Activated CD4-positive, alpha-beta T cell treated with anti-CD3 and anti-CD28 coated beads, Interleukin-2, amount 50 U/mL, for 4 hours (primary cell): ENCODE data around the gene VASN.
"Not testable (repeated sequence)": the region's sequence is repeated elsewhere in the genome, so short reads cannot be mapped to it uniquely, and the experiment has no call there.

Source experiments
- DNase-seq, 2 experiments: peaks; one replicate each; pipeline ENCODE4 v3.0.0-alpha.2; 2020

Gene VASN

DNA sequence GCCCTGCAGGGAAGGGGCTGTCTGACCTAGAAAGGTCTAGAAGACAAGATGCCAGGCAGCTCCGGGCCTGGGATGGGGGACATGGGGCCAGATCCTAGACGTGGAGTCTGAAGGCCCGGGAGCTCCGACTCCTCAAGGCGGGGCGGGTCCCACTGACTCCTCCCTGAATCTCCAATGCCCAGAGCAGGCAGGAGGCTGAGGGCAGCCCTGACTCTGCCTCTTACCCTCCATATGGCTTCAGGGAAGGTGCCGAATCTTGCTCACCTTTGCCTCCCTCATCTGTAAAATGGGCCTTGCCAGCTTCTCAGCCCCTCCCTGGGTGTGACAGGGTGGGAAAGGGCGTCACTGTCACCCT lies 14.8 kb downstream of the VASN start:
- no peak for DNase-seq

DNA sequence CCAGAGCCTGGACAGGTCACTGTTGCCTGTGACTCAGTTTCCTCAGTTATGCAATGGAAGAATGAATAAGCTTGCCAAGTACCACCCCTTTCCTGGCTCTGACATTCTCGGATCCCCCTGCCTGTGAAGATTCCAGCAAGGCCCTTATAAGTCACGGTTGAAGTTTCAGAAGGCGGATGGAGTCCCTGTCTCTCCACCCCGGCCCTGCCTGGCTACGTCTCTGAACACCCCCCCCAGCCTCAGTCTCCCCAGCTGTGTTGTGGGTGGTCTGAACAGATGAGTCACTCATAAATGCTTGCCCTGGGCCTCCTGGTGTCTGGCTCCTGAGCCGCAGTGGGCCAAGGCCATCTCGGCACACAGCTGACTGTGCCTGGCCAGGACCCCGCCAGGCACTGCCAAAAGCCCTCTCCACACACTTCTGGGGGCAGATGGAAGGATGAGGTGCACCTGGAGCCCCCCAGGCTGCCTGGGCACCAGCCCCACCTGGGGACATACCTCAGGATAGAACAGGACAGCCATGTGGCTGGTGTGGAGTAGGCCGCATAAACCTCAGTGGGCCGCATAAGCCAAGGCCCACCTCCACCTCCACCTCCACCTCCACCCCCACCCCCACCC lies 15.4 kb downstream of the VASN start:
- DNase-seq: no peak

DNA sequence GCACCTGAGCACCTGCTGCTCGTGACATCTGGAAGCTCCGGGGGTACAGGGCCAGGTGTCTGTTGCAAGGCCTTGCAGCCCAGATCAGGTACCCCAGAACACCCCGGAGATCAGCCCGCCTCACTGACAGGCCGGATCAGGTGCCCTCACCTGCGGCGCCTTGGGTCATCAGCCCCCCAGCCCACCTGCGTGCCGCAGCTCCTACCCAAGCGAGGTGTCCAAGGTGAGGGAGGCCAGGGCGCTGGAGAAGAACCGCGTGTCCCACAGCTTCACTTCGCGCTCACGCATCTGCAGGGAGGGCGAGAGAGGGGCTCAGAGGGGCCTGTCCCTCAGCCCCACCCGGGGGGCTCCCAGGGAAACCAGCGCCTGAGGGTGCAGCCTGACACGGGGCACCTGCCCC lies 16.1 kb downstream of the VASN start:
- no peak for DNase-seq

- DNase-seq: no peak
Observed at GRCh38 chr16:4388271-4389021, 16.8 kb downstream of the VASN start.

DNA sequence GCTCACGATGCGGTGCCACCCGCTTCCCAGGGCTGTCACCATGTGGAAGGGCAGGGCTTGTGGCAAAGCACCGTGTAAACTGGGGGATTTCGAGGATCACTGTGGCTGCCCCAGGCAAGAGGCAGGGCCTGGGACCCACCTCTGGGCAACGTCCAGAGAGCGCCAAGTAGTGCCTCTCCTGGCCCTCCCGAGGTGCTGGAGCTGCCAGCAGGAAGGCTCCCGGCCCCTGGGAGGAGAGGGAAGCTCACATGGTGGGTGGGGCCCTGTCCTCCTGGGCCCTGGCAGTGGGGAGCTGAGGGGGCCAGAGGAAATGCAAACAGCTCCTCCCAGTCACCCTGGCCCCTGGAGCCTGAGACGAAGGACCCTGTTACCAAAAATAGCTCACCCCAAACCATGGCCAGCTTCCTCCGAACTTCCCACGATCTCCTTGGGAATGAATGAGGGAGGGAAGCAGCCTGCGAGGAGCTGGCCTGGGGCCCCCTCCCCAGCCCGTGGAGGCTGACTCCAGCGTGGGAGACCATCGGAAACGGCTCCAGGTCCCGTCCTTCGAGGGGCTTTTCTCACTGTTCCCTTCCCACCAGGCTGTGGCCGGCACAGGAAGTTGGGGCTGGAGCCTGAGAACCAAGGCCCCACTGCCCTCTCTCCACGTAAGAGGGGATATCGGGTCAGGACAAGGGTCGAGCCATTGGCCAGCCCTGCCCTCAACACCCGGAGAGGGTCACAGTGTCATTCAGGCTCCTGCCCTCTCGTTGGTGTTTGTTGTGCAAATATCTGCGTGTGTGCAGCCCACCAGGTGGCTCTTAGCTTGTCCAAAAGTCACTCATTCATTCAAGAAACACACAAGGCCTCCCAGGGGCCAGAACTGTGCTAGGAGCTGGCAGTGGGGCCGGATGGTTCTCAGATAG lies 17.7 kb downstream of the VASN start:
- DNase-seq: no peak

- DNase-seq: no peak
Observed at GRCh38 chr16:4390266-4391260, 18.9 kb downstream of the VASN start.

DNA sequence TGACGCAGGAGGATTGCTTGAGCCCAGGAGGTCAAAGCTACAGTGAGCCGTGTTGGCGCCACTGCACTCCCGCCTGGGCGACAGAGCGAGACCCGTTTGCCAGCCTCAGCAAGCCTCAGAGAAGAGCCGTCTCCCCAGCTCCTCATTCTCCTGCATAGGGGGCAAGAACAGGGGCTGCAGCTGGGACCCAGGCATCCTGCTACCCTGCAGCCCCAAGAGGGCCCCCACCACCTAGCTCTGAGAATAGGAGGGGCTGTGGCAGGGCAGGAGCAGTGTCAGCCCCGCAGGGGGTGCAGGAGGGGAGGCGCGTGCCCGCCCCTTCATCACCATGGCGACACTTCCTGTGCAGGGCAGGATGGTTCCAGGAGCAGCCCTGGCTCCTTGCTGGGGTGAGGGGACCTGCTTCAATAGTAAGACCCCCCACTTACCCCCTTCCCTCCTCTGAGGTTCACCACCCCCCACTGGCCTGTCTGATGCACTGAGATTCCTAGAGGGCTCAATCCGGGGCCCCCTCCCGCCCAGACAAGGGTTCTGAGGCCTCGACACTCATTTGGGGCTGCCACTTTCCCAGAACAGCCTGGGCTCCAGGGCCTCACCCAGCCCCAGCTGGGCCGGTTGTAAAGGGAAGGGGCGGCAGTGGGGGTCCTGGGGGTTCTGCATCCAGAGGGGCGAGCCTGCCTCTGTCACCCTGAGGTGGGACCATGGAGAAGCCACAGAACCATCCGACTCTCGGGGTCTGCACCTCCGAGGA lies 20.2 kb downstream of the VASN start:
- no peak for DNase-seq

DNA sequence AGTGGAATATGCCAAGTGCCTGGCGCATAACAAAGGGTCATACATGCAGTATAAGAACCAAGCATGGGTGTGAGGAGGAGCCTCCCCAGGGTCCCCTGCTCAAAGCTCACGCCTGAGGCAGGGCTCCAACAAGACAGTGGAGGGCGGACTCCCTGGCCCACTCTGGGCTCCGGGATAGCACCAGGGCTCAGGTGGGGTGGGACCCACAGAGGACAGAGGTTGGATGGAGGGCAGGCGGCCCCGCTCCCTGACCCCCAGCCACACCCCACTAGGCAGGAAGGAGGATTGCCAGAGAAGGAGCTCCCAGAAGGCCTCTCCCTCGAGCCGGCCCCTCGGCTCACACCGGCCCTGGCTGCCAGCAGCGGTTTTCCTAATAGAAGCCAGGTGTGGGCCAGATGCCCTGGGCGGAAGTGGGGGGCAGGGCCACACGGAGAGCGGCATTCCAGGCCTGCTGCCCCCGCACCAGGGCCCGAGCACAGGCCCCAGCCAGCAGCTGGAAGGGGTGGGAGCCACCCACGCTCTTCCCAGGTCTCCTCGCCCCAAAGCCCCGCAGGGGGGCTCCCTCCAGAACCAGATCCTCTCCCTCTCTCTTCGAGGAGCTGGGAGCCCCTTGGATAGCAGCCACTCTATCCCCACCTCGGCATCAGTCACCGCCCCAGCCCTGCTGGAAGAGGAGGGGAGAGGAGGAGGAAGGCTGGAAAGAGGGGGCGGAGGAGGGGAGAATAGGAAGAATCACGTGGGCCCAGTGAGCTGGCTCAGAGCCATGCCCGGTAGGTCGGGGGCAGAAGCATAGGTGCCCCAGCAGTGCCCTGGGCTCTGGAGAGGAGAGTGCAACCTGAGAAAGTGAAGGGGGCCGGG lies 21.0 kb downstream of the VASN start:
- DNase-seq: no peak

DNA sequence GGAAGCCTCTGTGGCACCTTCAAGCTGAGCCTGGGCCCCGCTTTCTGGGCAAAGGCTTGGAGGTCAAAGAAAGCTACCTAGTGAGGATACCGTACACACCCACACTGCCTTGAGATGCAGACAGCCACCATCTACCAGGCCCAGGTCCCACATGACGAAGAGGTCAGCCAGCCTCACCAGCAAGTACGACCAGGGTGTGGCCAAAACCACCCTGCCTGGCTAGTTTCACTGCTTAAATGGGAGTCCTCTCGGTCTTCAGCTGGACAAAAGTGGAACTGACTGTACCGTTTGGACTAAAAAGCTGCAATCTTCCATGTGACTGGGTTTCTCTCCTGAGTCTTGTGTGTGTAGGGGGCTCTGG lies 21.6 kb downstream of the VASN start:
- DNase-seq: no peak

GRCh38 chr16:4393850-4394249 lies 22.2 kb downstream of the VASN start:
- DNase-seq: not testable (repeated sequence)

- no peak for DNase-seq
Observed at GRCh38 chr16:4395055-4395726, 23.5 kb downstream of the VASN start.

- DNase-seq: no peak
Observed at GRCh38 chr16:4399001-4399730, 27.5 kb downstream of the VASN start.

DNA sequence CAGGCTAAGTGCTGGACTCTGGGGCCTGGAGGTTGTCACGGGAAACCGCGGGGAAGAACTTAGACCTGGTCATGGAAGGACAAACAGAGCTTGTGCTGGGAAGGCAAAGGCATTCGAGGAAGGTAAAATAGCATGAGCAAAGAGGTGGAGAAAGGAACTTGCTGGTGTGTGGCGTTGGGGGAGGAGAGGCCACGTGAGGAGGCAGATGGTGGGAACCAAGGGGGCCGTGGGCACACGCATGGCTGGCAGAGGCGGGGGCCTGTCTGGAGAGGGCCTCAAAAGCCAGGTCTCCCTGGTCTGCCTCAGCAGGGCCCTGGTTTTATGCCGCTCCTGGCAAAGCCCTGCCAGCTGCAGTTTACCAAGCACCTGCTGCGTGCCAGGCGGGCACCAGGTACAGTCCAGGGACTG lies 29.4 kb downstream of the VASN start:
- no peak for DNase-seq

GRCh38 chr16:4401510-4401909 lies 29.9 kb downstream of the VASN start:
- no peak for DNase-seq

DNA sequence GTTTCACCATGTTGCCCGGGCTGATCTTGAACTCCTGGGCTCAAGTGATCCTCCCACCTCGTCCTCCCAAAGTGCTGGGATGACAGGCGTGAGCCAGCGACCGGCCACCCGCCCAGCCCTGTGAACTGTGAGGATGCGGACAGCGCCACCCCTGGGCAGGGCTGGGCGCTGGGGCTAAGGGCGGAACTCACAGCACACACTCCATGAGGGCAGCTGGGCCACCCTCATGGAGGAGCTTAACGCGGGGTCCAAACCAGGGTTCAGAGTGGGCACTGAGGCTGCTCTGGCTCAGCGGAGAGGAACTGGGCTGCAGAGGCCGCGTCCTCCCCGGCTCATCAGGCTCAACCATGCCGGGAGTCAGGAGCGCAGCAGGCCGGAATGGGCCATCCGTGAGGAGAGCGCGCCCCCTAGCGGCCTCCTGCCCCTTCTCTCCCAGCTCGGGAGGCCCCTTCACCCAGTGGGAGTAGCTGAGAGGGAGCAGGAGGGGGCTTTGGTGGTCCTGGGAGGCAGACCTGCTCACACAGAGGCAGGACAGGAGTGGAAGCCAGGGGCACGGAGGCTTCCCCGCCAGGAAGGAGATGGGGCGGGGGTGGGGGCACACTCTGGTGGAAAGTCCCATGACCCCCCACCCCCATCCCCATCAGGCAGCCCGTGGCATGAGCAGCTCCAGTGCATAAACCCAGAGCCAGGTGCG lies 30.9 kb downstream of the VASN start:
- peak; percentile 57 to 60 for DNase-seq

GRCh38 chr16:4403133-4403949 lies 31.7 kb downstream of the VASN start:
- DNase-seq: no peak

DNA sequence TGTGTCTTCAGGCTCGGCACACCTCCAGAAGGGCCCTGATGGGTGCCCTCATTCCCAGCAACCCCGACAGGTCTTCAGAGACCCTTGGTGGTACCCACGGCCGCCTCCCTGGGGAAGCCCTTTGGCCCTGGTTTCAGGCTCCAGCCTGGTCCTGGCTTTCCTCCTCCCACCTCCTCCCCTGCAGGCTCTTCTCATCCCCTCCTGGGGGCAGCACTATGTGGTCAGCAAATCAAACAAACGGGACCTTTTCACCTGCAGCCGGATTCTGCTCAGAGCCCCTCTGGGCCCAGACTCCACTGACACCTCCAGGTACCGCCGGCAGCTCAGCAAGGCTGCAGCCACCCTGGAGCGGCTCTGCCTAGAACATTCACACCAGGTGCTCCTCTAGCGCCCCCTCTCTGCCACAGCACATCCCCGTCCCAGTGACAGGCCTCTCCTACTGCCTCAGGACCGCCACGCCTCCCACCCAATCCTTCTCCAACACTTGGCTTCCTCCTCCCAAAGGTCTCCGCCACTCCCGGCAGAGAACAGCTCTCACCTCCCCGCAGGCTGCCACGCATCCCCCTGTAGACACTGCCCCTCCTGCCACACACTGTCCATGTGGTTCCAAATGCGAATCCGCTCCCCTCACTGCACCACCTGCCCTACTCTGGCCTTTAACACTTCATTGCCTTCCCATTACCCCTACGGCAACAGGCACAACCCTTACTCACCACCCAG lies 32.8 kb downstream of the VASN start:
- no peak for DNase-seq
